A549 (cell line): ENCODE results near the gene MAGI1. TPM values are rescaled to one million over a fixed set of nuclear protein-coding genes. Genes with fewer than 3 reads are reported as not detected.

Experiments used
- ATAC-seq, 2 experiments: fragments of 200-7000 bp in 1 of 2; fragments of >200 bp in 1 of 2; cut with Nextera tagmentation in 1 of 2; cut with Tn5 transposase in 1 of 2; 3 replicates each; pipeline versions ENCODE4 v1.8.0 to v1.9.1; 2018 to 2020; ENCODE audit warnings: mild to moderate bottlenecking in 1 of 2, moderate library complexity in 1 of 2
- CTCF ChIA-PET: fragments of 300-600 bp; sonication (Branson Sonifier 250); formaldehyde crosslinking; extraction: SDS; loops from one replicate; lab custom pipeline; 2021; ENCODE audit warnings: antibody characterized with exemption, inconsistent platforms; lab: Yijun Ruan, JAX
- POLR2A ChIA-PET: fragments of 350-600 bp; formaldehyde crosslinking; extraction: SDS; loops from one replicate; lab custom pipeline; 2021; ENCODE audit warnings: antibody characterized with exemption, inconsistent platforms; lab: Yijun Ruan, JAX
- DNase-seq, 2 experiments: peaks; one replicate each; pipeline versions ENCODE4 v3.0.0 to v3.0.0-alpha.2; 2011 to 2016; ENCODE audit warnings: low read depth in 1 of 2, low spot score in 1 of 2
- FAIRE-seq: peaks from 2 replicates; lab custom pipeline; 2011; peaks lifted over from hg19 to GRCh38; lab: Jason Lieb, UNC
- H3K27ac ChIP-seq, 2 experiments: fragments of >200 bp; sonication (Bioruptor Twin); formaldehyde crosslinking; 3 replicates each; pipeline ENCODE4 v1.5.1; 2016 to 2017
- H3K4me1 ChIP-seq: fragments of >200 bp; sonication (Bioruptor Twin); formaldehyde crosslinking; 3 replicates; pipeline ENCODE4 v1.6.1; 2016
- H3K4me2 ChIP-seq: fragments of >200 bp; sonication (Bioruptor Twin); formaldehyde crosslinking; 3 replicates; pipeline ENCODE4 v1.6.1; 2016
- H3K4me3 ChIP-seq: fragments of >200 bp; sonication (Bioruptor Twin); formaldehyde crosslinking; 3 replicates; pipeline ENCODE4 v1.5.1; 2016
- H3K9me3 ChIP-seq: fragments of >200 bp; sonication (Bioruptor Twin); formaldehyde crosslinking; 3 replicates; pipeline ENCODE4 v1.6.1; 2016
- CBX2 ChIP-seq: fragments of 200-600 bp; sonication (generic); IDR thresholded peaks from 2 replicates; pipeline ENCODE4 v1.6.1; 2016; ENCODE audit warnings: low read depth, mild to moderate bottlenecking, borderline replicate concordance
- CHD2 ChIP-seq: fragments of 150-350 bp; IDR thresholded peaks from 2 replicates; pipeline ENCODE4 v1.6.1; 2014; ENCODE audit warnings: low read length; ENCODE audit not compliant: partially characterized antibody
- EHF ChIP-seq: fragments of 250-450 bp; sonication (Bioruptor Pico); IDR thresholded peaks from 2 replicates; pipeline ENCODE4 v1.5.0; 2020; ENCODE audit warnings: mild to moderate bottlenecking
- ESRRA ChIP-seq: fragments of 150-350 bp; IDR thresholded peaks from 2 replicates; pipeline ENCODE4 v1.6.1; 2014; ENCODE audit warnings: mild to moderate bottlenecking, low read length, borderline replicate concordance
- FOSL2 ChIP-seq, 2 experiments: fragments of 450-650 bp in 1 of 2; fragments of >200 bp in 1 of 2; sonication (Bioruptor Twin) in 1 of 2; formaldehyde crosslinking; IDR thresholded peaks; 2 replicates each; pipeline versions ENCODE4 v1.5.0 to v1.6.1; 2016 to 2020; ENCODE audit warnings: mild to moderate bottlenecking in 1 of 2, moderate library complexity in 1 of 2
- GATA3 ChIP-seq: IDR thresholded peaks from 2 replicates; pipeline ENCODE4 v1.6.1; 2012; ENCODE audit warnings: borderline replicate concordance
- HDAC2 ChIP-seq: fragments of 200-600 bp; sonication (generic); IDR thresholded peaks from 2 replicates; pipeline ENCODE4 v1.6.1; 2016
- HOXA7 ChIP-seq: fragments of 250-450 bp; sonication (Bioruptor Pico); IDR thresholded peaks from 2 replicates; pipeline ENCODE4 v1.5.0; 2020; ENCODE audit warnings: mild to moderate bottlenecking, moderate library complexity
- HOXB5 ChIP-seq: fragments of 250-450 bp; sonication (Bioruptor Pico); IDR thresholded peaks from 2 replicates; pipeline ENCODE4 v1.5.0; 2020; ENCODE audit warnings: mild to moderate bottlenecking, moderate library complexity
- JUN ChIP-seq, 2 experiments: fragments of >200 bp; sonication (Bioruptor Twin); formaldehyde crosslinking; IDR thresholded peaks; 2 replicates in 1 of 2; 3 replicates in 1 of 2; pipeline ENCODE4 v1.6.1; 2016 to 2017
- KDM1A ChIP-seq: fragments of 200-600 bp; sonication (generic); IDR thresholded peaks from 2 replicates; pipeline ENCODE4 v1.6.1; 2016; ENCODE audit warnings: low read depth, mild to moderate bottlenecking
- KDM5A ChIP-seq: fragments of 200-600 bp; sonication (generic); IDR thresholded peaks from 2 replicates; pipeline ENCODE4 v1.6.1; 2016; ENCODE audit warnings: antibody characterized with exemption, mild to moderate bottlenecking
- MYC ChIP-seq: IDR thresholded peaks from 2 replicates; pipeline ENCODE4 v1.6.1; 2012; ENCODE audit warnings: mild to moderate bottlenecking, inconsistent platforms, low read length, improper control_type of control experiment, borderline replicate concordance
- NPAS2 ChIP-seq: fragments of 250-450 bp; sonication (Bioruptor Pico); IDR thresholded peaks from 2 replicates; pipeline ENCODE4 v1.8.0; 2022; ENCODE audit warnings: mild to moderate bottlenecking, moderate library complexity, borderline replicate concordance
- NR3C1 ChIP-seq: fragments of >200 bp; sonication (Bioruptor Twin); formaldehyde crosslinking; IDR thresholded peaks from 3 replicates; pipeline ENCODE4 v1.6.1; 2017
- RARB ChIP-seq: fragments of 250-450 bp; sonication (Bioruptor Pico); IDR thresholded peaks from 2 replicates; pipeline ENCODE4 v1.8.0; 2021; ENCODE audit warnings: mild to moderate bottlenecking, moderate library complexity
- RCOR1 ChIP-seq: fragments of 150-350 bp; IDR thresholded peaks from 2 replicates; pipeline ENCODE4 v1.6.1; 2014; ENCODE audit warnings: antibody characterized with exemption, low read length, low read depth
- SREBF2 ChIP-seq: fragments of 450-650 bp; IDR thresholded peaks from 2 replicates; pipeline ENCODE4 v1.6.1; 2014; ENCODE audit warnings: mild to moderate bottlenecking, moderate library complexity
- TFCP2L1 ChIP-seq: fragments of 250-450 bp; sonication (Bioruptor Pico); IDR thresholded peaks from 2 replicates; pipeline ENCODE4 v1.5.0; 2021; ENCODE audit warnings: mild to moderate bottlenecking
- TP53 ChIP-seq: fragments of 250-450 bp; sonication (Bioruptor Pico); IDR thresholded peaks from 2 replicates; pipeline ENCODE4 v1.5.0; 2021; ENCODE audit warnings: mild to moderate bottlenecking, moderate library complexity
- ZC3H11A ChIP-seq: fragments of 450-650 bp; IDR thresholded peaks from 2 replicates; pipeline ENCODE4 v1.6.1; 2014; ENCODE audit warnings: antibody characterized with exemption, mild to moderate bottlenecking
- ZSCAN20 ChIP-seq: fragments of 250-450 bp; sonication (Bioruptor Pico); IDR thresholded peaks from 2 replicates; pipeline ENCODE4 v1.8.0; 2022; ENCODE audit warnings: mild to moderate bottlenecking, moderate library complexity
- WGBS: methylation state at CpG from one replicate; pipeline ENCODE4 v1.1.6; 2017; ENCODE audit errors: missing lambda C conversion rate; 5-methylcytosine and 5-hydroxymethylcytosine counted together
- polyA plus RNA-seq, 4 experiments: library from polyadenylated mRNA; depleted of rRNA in 3 of 4; stranded (reverse); fragments of >200 nt; fragmentation: RNase III in 1 of 4; extraction: RNeasy Plus Mini Kit Qiagen cat#74134 plus additional on column Dnase treatment in 1 of 4; gene quantifications; 2 replicates in 3 of 4; 3 replicates in 1 of 4; pipeline ENCODE4 v1.2.3, GENCODE V29; 2011 to 2017
- TF ChIP-seq, protein P1 (sequence below): fragments of >200 bp; sonication (Bioruptor Twin); formaldehyde crosslinking; IDR thresholded peaks from 3 replicates; pipeline ENCODE4 v1.5.1; 2016
- TF ChIP-seq, protein P2 (sequence below): fragments of 250-450 bp; sonication (Bioruptor Pico); IDR thresholded peaks from 2 replicates; pipeline ENCODE4 v1.5.0; 2021; ENCODE audit warnings: mild to moderate bottlenecking, moderate library complexity, borderline replicate concordance
- TF ChIP-seq, protein P3 (sequence below): IDR thresholded peaks from 2 replicates; pipeline ENCODE4 v1.6.1; 2012
- TF ChIP-seq, protein P4 (sequence below): fragments of >200 bp; sonication (Bioruptor Twin); formaldehyde crosslinking; IDR thresholded peaks from 3 replicates; pipeline ENCODE4 v1.6.1; 2016

MAGI1 gene
- polyA plus RNA-seq, 2 of the 4 experiments (the other 2 are of a cell fraction) = 4.7 to 6.6 TPM

DNA sequence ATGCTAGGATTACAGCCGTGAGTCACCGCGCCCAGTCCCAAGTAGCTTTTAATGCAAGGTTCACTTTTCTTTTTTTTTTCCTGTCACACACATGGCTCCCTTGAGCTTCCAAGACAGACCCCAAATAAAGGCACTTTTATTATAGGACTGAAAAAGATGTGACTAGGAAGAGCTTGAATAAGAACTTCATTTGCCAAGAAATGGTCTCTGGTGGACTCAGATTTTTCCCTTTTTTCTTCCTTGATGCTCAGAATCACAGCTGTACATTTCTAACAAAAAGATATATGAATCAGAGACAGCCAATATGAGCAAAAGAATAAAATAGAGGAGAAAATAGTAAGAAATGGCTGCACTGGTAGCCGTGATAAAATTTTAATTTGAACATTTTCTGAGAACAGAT is 337.2 kb downstream of the MAGI1 start:
- ChIA-PET POLR2A (no interaction called here), CTCF (interaction anchor here (2.2 kb wide), 1 partner anchor 262 kb away, joined by 5 read pairs; no protein-coding TSS in a partner anchor)
- no peak for TF ChIP-seq TFCP2L1
- TF ChIP-seq ESRRA = no peak
- TF ChIP-seq, protein P1, sequence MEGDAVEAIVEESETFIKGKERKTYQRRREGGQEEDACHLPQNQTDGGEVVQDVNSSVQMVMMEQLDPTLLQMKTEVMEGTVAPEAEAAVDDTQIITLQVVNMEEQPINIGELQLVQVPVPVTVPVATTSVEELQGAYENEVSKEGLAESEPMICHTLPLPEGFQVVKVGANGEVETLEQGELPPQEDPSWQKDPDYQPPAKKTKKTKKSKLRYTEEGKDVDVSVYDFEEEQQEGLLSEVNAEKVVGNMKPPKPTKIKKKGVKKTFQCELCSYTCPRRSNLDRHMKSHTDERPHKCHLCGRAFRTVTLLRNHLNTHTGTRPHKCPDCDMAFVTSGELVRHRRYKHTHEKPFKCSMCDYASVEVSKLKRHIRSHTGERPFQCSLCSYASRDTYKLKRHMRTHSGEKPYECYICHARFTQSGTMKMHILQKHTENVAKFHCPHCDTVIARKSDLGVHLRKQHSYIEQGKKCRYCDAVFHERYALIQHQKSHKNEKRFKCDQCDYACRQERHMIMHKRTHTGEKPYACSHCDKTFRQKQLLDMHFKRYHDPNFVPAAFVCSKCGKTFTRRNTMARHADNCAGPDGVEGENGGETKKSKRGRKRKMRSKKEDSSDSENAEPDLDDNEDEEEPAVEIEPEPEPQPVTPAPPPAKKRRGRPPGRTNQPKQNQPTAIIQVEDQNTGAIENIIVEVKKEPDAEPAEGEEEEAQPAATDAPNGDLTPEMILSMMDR = no peak
- TF ChIP-seq CBX2 = no peak
- no peak for TF ChIP-seq SREBF2
- TF ChIP-seq CHD2 = no peak
- no peak for TF ChIP-seq RARB (CRISPR knock-in tag)
- TF ChIP-seq NPAS2 (CRISPR knock-in tag) = no peak
- TF ChIP-seq RCOR1 = no peak
- no peak for TF ChIP-seq ZC3H11A
- TF ChIP-seq MYC = no peak
- no peak for TF ChIP-seq KDM5A
- TF ChIP-seq JUN (IDR thresholded peaks at IDR 0.05) = no peak
- TF ChIP-seq NR3C1 = no peak
- no peak for TF ChIP-seq EHF (CRISPR knock-in tag)
- no peak for TF ChIP-seq GATA3
- no peak for TF ChIP-seq TP53 (CRISPR knock-in tag)
- DNase-seq (no peak), FAIRE-seq (no peak), ATAC-seq (no peak)
- Histone ChIP-seq H3K4me3 (no peak overlapping the region), H3K4me1 (no peaks in the 10 kb centered on the region), H3K27ac (no peak overlapping the region), H3K4me2 (no peak overlapping the region), H3K9me3 (no peaks in the 10 kb centered on the region)
- 91% methylated on average over 4 of the region's 4 CpGs for WGBS

DNA sequence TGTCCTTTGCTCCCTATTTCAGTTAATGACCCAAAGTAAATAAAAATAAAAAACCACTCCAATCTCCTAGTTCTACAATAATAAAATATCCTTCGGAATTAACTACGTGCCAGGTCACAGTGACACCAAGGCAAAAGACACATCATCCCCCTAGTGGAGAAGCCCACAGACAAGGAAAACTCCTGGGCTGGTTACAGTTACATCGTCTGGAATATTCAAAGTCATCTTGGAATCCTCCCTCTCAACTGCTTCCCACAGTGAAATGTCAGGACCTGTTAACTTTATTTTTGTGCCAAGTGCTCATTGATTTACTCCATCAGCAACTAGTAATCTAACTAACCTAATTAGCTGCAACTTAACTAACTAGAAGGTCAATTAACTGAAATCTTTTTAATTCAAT is 349.3 kb downstream of the MAGI1 start:
- ATAC-seq = no peak
- no peak overlapping the region for H3K27ac ChIP-seq
- TF ChIP-seq HDAC2 (no peak), HOXA7 (no peak), JUN (IDR thresholded peaks at IDR 0.05) (no peak), ZSCAN20 (no peak), KDM5A (no peak), KDM1A (no peak), GATA3 (no peak), HOXB5 (CRISPR knock-in tag) (no peak), NPAS2 (CRISPR knock-in tag) (no peak), RARB (CRISPR knock-in tag) (no peak), NR3C1 (no peak), FOSL2 (IDR thresholded peaks at IDR 0.05) (no peak), FOSL2 (CRISPR knock-in tag; IDR thresholded peaks at IDR 0.05) (no peak)
- TF ChIP-seq, protein P2, sequence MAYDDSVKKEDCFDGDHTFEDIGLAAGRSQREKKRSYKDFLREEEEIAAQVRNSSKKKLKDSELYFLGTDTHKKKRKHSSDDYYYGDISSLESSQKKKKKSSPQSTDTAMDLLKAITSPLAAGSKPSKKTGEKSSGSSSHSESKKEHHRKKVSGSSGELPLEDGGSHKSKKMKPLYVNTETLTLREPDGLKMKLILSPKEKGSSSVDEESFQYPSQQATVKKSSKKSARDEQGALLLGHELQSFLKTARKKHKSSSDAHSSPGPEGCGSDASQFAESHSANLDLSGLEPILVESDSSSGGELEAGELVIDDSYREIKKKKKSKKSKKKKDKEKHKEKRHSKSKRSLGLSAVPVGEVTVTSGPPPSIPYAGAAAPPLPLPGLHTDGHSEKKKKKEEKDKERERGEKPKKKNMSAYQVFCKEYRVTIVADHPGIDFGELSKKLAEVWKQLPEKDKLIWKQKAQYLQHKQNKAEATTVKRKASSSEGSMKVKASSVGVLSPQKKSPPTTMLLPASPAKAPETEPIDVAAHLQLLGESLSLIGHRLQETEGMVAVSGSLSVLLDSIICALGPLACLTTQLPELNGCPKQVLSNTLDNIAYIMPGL (CRISPR knock-in tag) = no peak
- TF ChIP-seq, protein P3, sequence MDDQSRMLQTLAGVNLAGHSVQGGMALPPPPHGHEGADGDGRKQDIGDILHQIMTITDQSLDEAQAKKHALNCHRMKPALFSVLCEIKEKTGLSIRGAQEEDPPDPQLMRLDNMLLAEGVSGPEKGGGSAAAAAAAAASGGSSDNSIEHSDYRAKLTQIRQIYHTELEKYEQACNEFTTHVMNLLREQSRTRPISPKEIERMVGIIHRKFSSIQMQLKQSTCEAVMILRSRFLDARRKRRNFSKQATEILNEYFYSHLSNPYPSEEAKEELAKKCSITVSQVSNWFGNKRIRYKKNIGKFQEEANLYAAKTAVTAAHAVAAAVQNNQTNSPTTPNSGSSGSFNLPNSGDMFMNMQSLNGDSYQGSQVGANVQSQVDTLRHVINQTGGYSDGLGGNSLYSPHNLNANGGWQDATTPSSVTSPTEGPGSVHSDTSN = no peak
- TF ChIP-seq, protein P4, sequence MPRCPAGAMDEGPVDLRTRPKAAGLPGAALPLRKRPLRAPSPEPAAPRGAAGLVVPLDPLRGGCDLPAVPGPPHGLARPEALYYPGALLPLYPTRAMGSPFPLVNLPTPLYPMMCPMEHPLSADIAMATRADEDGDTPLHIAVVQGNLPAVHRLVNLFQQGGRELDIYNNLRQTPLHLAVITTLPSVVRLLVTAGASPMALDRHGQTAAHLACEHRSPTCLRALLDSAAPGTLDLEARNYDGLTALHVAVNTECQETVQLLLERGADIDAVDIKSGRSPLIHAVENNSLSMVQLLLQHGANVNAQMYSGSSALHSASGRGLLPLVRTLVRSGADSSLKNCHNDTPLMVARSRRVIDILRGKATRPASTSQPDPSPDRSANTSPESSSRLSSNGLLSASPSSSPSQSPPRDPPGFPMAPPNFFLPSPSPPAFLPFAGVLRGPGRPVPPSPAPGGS = no peak
- no peak overlapping the region for H3K4me3 ChIP-seq
- WGBS = 71% methylated on average over 3 of the region's 3 CpGs
- H3K4me1 ChIP-seq = no peaks in the 10 kb centered on the region
- no peaks in the 10 kb centered on the region for H3K9me3 ChIP-seq
- no peak for DNase-seq
- ChIA-PET POLR2A (no interaction called here), CTCF (interaction anchor here (0.7 kb wide), 2 partner anchors 13 to 250 kb away, joined by 3 read pairs; no protein-coding TSS in a partner anchor)
- H3K4me2 ChIP-seq = no peak overlapping the region
- no peak for FAIRE-seq
